Retinal pigment epithelial cell (primary cell): ENCODE results near the gene FES.
A peak's percentile ranks its signal among the peaks of the same experiment; 100 is the strongest.
"Not testable (repeated sequence)": the region's sequence is repeated elsewhere in the genome, so short reads cannot be mapped to it uniquely, and the experiment has no call there.

Experiments used
- DNase-seq: peaks from one replicate; pipeline ENCODE4 v3.0.0-alpha.2; 2010; ENCODE audit warnings: low read depth
- H3K4me3 ChIP-seq: 2 replicates; pipeline ENCODE4 v1.5.1; 2011; ENCODE audit warnings: mild to moderate bottlenecking, low read length, control low read depth, moderate library complexity
- TF ChIP-seq, protein P1 (sequence below): conservative IDR thresholded peaks from 2 replicates; pipeline ENCODE4 v1.5.1; 2011; ENCODE audit warnings: low read depth, low read length, control low read depth, inconsistent platforms

FES gene

DNA sequence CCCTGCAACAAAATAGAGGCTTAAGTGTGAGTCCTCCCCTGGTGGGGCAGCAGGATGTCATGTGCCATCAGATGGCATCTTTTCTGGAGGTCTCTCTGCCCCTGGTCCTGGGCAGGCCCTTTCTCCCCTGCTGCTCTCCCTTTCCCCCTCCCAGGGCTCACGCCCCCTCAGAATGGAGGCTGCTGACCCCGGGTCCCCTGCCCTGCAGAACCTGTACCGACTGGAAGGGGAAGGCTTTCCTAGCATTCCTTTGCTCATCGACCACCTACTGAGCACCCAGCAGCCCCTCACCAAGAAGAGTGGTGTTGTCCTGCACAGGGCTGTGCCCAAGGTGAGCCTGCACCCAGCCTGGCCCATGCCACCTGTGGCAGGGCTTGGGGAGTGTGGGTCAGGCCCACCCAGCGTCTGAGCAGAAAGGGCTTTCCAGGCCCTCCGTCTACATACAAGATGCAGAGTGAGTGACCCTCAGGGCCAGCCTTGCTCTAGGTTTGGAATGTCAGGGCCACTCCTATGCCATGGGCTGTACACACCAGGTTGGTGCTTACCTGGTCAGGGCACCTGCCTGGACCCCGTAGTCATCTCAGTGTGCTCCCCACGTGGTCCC lies 7.1 kb downstream of the FES start:
- no peak for DNase-seq
- H3K4me3 ChIP-seq, result no peak overlapping the region
- TF ChIP-seq, protein P1, sequence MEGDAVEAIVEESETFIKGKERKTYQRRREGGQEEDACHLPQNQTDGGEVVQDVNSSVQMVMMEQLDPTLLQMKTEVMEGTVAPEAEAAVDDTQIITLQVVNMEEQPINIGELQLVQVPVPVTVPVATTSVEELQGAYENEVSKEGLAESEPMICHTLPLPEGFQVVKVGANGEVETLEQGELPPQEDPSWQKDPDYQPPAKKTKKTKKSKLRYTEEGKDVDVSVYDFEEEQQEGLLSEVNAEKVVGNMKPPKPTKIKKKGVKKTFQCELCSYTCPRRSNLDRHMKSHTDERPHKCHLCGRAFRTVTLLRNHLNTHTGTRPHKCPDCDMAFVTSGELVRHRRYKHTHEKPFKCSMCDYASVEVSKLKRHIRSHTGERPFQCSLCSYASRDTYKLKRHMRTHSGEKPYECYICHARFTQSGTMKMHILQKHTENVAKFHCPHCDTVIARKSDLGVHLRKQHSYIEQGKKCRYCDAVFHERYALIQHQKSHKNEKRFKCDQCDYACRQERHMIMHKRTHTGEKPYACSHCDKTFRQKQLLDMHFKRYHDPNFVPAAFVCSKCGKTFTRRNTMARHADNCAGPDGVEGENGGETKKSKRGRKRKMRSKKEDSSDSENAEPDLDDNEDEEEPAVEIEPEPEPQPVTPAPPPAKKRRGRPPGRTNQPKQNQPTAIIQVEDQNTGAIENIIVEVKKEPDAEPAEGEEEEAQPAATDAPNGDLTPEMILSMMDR, result no peak

- TF ChIP-seq, protein P1, result no peak
- no peak overlapping the region for H3K4me3 ChIP-seq
- no peak for DNase-seq
These were observed 7.7 kb downstream of the FES start for GRCh38 chr15:90892023-90892422.

GRCh38 chr15:90892498-90893174 lies 8.3 kb downstream of the FES start:
- DNase-seq, result no peak
- H3K4me3 ChIP-seq, result no peak overlapping the region
- TF ChIP-seq, protein P1, result no peak

- no peak for DNase-seq
- TF ChIP-seq, protein P1, result peak; percentile 17
- H3K4me3 ChIP-seq, result no peak overlapping the region
These were observed 9.1 kb downstream of the FES start for GRCh38 chr15:90893175-90894090.

DNA sequence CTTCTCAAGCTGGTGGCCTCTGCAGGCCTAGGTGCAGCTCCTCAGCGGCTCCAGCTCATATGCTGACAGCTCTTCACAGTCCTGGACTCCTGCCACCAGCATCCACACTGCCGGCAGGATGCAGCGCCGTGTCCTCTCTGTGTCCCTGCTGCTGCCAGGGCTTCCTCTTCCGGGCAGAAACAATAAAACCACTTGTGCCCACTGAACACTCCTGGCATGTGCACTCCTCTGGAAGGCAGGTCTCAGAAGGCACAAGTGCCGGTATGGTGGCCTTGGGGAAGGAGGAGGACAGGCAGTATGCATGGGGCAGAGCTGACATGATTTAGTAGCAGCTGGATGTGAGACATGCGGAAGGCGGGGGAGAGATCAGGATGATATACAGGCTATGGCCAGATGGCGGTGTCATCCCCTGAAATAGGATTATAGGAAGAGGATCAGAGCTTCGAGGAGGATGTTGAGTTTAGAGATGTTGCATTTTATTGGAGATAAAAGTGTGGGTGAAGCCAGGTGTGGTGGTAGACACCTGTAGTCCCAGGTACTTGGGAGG lies 11.3 kb downstream of the FES start:
- no peak overlapping the region for H3K4me3 ChIP-seq
- TF ChIP-seq, protein P1, result no peak
- no peak for DNase-seq

GRCh38 chr15:90897131-90897655 lies 12.9 kb downstream of the FES start:
- DNase-seq, H3K4me3 ChIP-seq: not testable (repeated sequence)
